Smooth muscle cell (in vitro differentiated cells): ENCODE data around the gene CYTH2. TPM values are rescaled to one million over a fixed set of nuclear protein-coding genes. Genes with fewer than 3 reads are reported as not detected.

Source experiments
- DNase-seq: peaks from one replicate; lab custom pipeline; 2025; ENCODE audit not compliant: unreplicated experiment; lab: John Stamatoyannopoulos, UW
- H2AFZ ChIP-seq: fragments of 200-600 bp; sonication (generic); 2 replicates; pipeline ENCODE4 v1.6.0; 2016; ENCODE audit warnings: antibody characterized with exemption, low read depth, mild to moderate bottlenecking
- H3F3A ChIP-seq: fragments of 200-600 bp; sonication (generic); 2 replicates; pipeline ENCODE4 v1.6.0; 2017; ENCODE audit warnings: antibody characterized with exemption, low read depth
- H3K27ac ChIP-seq: fragments of 200-600 bp; sonication (generic); 2 replicates; pipeline ENCODE4 v1.5.1; 2016; ENCODE audit warnings: low read depth, mild to moderate bottlenecking
- H3K27me3 ChIP-seq: fragments of 200-600 bp; sonication (generic); 2 replicates; pipeline ENCODE4 v1.6.1; 2016; ENCODE audit warnings: low read depth, mild to moderate bottlenecking
- H3K36me3 ChIP-seq: fragments of 200-600 bp; sonication (generic); 2 replicates; pipeline ENCODE4 v1.5.1; 2016; ENCODE audit warnings: low read depth
- H3K4me1 ChIP-seq: fragments of 200-600 bp; sonication (generic); 2 replicates; pipeline ENCODE4 v1.5.1; 2016; ENCODE audit warnings: low read depth
- H3K4me2 ChIP-seq: fragments of 200-600 bp; sonication (generic); 2 replicates; pipeline ENCODE4 v1.6.0; 2016; ENCODE audit warnings: mild to moderate bottlenecking
- H3K4me3 ChIP-seq: fragments of 200-600 bp; sonication (generic); 2 replicates; pipeline ENCODE4 v1.5.1; 2016; ENCODE audit warnings: mild to moderate bottlenecking
- H3K79me2 ChIP-seq: fragments of 200-600 bp; sonication (generic); 2 replicates; pipeline ENCODE4 v1.6.0; 2016; ENCODE audit warnings: low read depth, mild to moderate bottlenecking
- H3K9ac ChIP-seq: fragments of 200-600 bp; sonication (generic); 2 replicates; pipeline ENCODE4 v1.6.0; 2016; ENCODE audit warnings: low read depth
- H3K9me3 ChIP-seq: fragments of 200-600 bp; sonication (generic); replicated peaks from 2 replicates; pipeline ENCODE4 v1.5.1; 2016; ENCODE audit warnings: low read depth
- H4K20me1 ChIP-seq: fragments of 200-600 bp; sonication (generic); 2 replicates; pipeline ENCODE4 v1.6.0; 2016; ENCODE audit warnings: low read depth
- CTCF ChIP-seq: fragments of 200-600 bp; sonication (generic); IDR thresholded peaks from 2 replicates; pipeline ENCODE4 v1.5.1; 2017; ENCODE audit warnings: borderline replicate concordance, mild to moderate bottlenecking, antibody characterized with exemption; ENCODE audit not compliant: insufficient read depth, poor library complexity, severe bottlenecking
- WGBS: methylation state at CpG from one replicate; pipeline ENCODE4 v1.1.7; 2016; ENCODE audit warnings: low lambda C conversion rate; 5-methylcytosine and 5-hydroxymethylcytosine counted together
- polyA plus RNA-seq: library from polyadenylated mRNA; unstranded; fragments of >200 nt; fragmentation: Nextera tagmentation; extraction: Ambion mirVana; gene quantifications from 2 replicates; pipeline ENCODE4 v1.2.1, GENCODE V29; 2016
- total RNA-seq: library from RNA; depleted of rRNA; stranded (reverse); fragments of >200 nt; gene quantifications from 2 replicates; pipeline ENCODE4 v1.2.3, GENCODE V29; 2014

CYTH2 gene
- total and polyA plus RNA-seq, 2 experiments from 2014 or later, result 49.7 to 62.1 TPM

DNA sequence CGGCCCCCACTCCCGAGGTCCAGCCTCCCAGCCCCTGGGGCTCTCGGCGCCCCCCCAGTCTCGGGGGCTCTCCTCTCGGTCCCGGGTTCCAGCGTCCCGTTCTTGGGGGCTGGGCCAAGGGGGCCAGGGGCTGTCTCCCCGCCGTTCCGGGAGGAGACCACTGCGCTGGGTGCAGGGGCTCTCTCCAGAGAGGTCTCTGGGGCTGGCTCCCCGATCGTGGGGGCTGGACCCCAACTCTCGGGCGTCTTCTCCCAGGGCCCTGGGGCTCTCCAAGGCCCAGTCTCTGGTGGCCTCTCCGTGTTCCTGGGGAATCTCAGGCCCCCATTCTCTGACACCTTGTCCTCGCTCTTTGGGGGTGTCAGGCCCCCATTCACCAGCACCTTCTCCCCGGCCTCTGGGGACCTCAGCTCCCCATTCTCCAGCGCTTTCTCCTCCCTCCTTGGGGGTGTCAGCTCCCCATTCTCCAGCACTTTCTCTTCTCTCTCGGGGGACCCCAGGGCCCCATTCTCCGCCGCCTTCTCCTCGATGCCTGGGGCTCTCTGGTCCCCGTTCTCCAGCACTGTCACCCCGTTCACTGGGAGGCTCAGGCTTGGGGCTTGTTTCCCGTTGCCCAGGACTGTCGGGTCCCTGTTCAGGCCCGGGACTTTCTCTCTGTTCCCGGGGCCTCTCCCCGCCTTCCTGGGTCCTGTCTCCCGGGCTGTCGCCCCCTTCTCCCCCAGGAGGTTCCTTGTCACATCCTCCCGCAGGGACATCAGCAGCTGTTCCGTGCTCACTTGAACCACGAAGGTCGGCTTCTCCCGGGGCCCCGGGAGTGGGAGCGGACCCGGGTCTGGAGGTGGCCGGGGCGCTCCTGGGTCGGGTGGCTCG lies 28.8 kb downstream of the CYTH2 start:
- no peaks in the 10 kb centered on the region for H3K9me3 ChIP-seq
- no peak overlapping the region for H2AFZ ChIP-seq
- 91% methylated on average over 26 of the region's 46 CpGs for WGBS
- no peaks in the 10 kb centered on the region for H4K20me1 ChIP-seq
- no peak overlapping the region for H3K4me2 ChIP-seq
- H3K36me3 ChIP-seq, result no peaks in the 10 kb centered on the region
- H3K9ac ChIP-seq, result no peak overlapping the region
- DNase-seq, result no peak
- no peaks in the 10 kb centered on the region for H3K79me2 ChIP-seq
- H3K4me1 ChIP-seq, result peaks cover 4% of the 10 kb centered on the region
- no peaks in the 10 kb centered on the region for H3K27me3 ChIP-seq
- no peak for TF ChIP-seq CTCF
- H3K4me3 ChIP-seq, result no peak overlapping the region
- no peak overlapping the region for H3K27ac ChIP-seq
- peaks cover 6% of the 10 kb centered on the region for H3F3A ChIP-seq

- Histone ChIP-seq H3K4me1 (peaks cover 4% of the 10 kb centered on the region), H2AFZ (no peak overlapping the region), H3K4me3 (no peak overlapping the region), H3K79me2 (no peaks in the 10 kb centered on the region), H3K27ac (no peak overlapping the region), H3F3A (peaks cover 6% of the 10 kb centered on the region), H3K27me3 (no peaks in the 10 kb centered on the region), H3K9ac (no peak overlapping the region), H3K36me3 (no peaks in the 10 kb centered on the region), H4K20me1 (no peaks in the 10 kb centered on the region), H3K4me2 (no peak overlapping the region), H3K9me3 (no peaks in the 10 kb centered on the region)
- DNase-seq, result no peak
- TF ChIP-seq CTCF, result no peak
- WGBS, result 96% methylated on average over 14 of the region's 59 CpGs
Observed at GRCh38 chr19:48498595-48499311, 29.6 kb downstream of the CYTH2 start.

DNA sequence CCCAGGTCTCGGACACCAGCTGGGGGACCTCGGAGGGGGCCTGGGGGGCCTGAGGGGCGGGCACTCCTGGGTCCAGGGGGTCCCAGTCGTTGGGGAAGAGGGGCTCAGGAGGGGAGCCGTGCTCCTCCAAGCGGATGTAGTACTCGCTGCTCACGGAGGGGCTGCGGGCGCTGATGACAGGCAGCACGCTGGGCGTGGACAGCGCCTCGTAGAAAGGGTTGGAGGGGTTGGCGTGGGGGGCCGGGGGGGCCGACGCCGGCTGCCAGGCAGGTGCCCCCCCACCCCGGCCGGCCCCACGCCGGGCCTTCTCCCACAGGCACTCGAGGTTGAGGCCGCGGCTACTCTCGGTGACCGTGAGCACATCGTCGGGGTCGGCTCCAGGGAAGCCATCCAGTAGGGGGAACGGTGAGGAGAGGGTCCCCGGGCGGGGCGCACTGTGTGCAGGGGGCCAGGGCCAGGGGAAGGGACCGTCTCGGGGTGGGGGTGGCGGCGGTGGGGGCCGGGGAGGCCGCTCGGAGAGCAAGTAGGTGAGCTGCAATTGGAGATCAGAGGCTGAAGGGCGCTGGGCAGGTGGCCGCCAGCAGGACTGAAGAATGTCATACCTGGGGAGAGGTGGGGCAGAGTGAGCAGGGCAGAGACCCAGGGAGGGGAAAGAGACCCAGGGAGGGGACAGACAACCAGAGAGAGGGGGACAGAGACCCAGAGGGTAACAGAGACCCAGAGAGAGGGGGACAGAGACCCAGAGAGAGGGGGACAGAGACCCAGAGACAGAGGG lies 30.3 kb downstream of the CYTH2 start:
- Histone ChIP-seq H3K9ac (no peak overlapping the region), H3K79me2 (no peaks in the 10 kb centered on the region), H3K4me1 (peaks cover 4% of the 10 kb centered on the region), H2AFZ (no peak overlapping the region), H3K36me3 (no peaks in the 10 kb centered on the region), H3K9me3 (no peaks in the 10 kb centered on the region), H3K4me3 (no peak overlapping the region), H3K4me2 (no peak overlapping the region), H3K27ac (no peak overlapping the region), H3K27me3 (no peaks in the 10 kb centered on the region), H4K20me1 (no peaks in the 10 kb centered on the region), H3F3A (peaks cover 6% of the 10 kb centered on the region)
- WGBS, result 100% methylated on average over 2 of the region's 44 CpGs
- DNase-seq, result no peak
- no peak for TF ChIP-seq CTCF
